Uterus (tissue), 4 donors: ENCODE measurements around the gene PPP2CA. TPM values are rescaled to one million over a fixed set of nuclear protein-coding genes. Genes with fewer than 3 reads are reported as not detected.
"Not testable (repeated sequence)": the region's sequence is repeated elsewhere in the genome, so short reads cannot be mapped to it uniquely, and the experiment has no call there.

Experiments used
- DNase-seq, 2 donors: peaks; one replicate each; pipeline ENCODE4 v3.0.0-alpha.2; 2019 to 2020
- H3K27ac ChIP-seq, 2 donors: fragments of 200-600 bp; sonication (generic); 1 replicate in 1 of 2; 2 replicates in 1 of 2; pipeline ENCODE4 v1.5.1; 2016 to 2018
- H3K27me3 ChIP-seq, 2 donors: fragments of 200-600 bp; sonication (generic); one replicate each; pipeline ENCODE4 v1.5.1; 2018 to 2019; ENCODE audit warnings: control low read depth in 1 of 2
- H3K36me3 ChIP-seq, 2 donors: fragments of 200-600 bp; sonication (generic); one replicate each; pipeline ENCODE4 v1.5.1; 2019; ENCODE audit warnings: control low read depth in 1 of 2
- H3K4me1 ChIP-seq, 2 donors: fragments of 200-600 bp; sonication (generic); one replicate each; pipeline ENCODE4 v1.5.1; 2018 to 2019; ENCODE audit warnings: control low read depth in 1 of 2
- H3K4me3 ChIP-seq, 2 donors: fragments of 200-600 bp; sonication (generic); 1 replicate in 1 of 2; 2 replicates in 1 of 2; pipeline ENCODE4 v1.5.1; 2018 to 2019; ENCODE audit warnings: mild to moderate bottlenecking in 1 of 2
- H3K9me3 ChIP-seq, 2 donors: fragments of 200-600 bp; sonication (generic); one replicate each; pipeline ENCODE4 v1.5.1; 2019; ENCODE audit warnings: control low read depth in 1 of 2
- POLR2A ChIP-seq, 2 donors: fragments of 450-650 bp; IDR thresholded peaks; one replicate each; pipeline ENCODE4 v1.6.1; 2016; ENCODE audit warnings: antibody characterized with exemption in 2 of 2, mild to moderate bottlenecking in 1 of 2, moderate library complexity in 1 of 2
- intact Hi-C: fragments of 100-400 bp; cut with DNase I; formaldehyde crosslinking; loops from one replicate; pipeline ENCODE4 v1.15.1; 2023; ENCODE audit warnings: low total_unique reads
- total RNA-seq, 4 donors: library from RNA; depleted of rRNA in 3 of 4; stranded (reverse); fragments of >200 nt in 3 of 4; gene quantifications; one replicate each; pipeline versions ENCODE4 v1.1.0 to v1.2.4, GENCODE V29; 2014 to 2023
- TF ChIP-seq, protein P1 (sequence below), 4 experiments: fragments of 200-600 bp in 2 of 4; fragments of 450-650 bp in 2 of 4; sonication (generic) in 2 of 4; IDR thresholded peaks; one replicate each; pipeline ENCODE4 v1.5.1; 2016 to 2019; ENCODE audit warnings: antibody characterized with exemption in 4 of 4, mild to moderate bottlenecking in 2 of 4, moderate library complexity in 1 of 4
- donor health status: DM: yes; HTN: yes; CAD: no.

The PPP2CA gene
- total RNA-seq, 4 donors from 2014 or later: 114 to 437 (median 226) TPM

DNA sequence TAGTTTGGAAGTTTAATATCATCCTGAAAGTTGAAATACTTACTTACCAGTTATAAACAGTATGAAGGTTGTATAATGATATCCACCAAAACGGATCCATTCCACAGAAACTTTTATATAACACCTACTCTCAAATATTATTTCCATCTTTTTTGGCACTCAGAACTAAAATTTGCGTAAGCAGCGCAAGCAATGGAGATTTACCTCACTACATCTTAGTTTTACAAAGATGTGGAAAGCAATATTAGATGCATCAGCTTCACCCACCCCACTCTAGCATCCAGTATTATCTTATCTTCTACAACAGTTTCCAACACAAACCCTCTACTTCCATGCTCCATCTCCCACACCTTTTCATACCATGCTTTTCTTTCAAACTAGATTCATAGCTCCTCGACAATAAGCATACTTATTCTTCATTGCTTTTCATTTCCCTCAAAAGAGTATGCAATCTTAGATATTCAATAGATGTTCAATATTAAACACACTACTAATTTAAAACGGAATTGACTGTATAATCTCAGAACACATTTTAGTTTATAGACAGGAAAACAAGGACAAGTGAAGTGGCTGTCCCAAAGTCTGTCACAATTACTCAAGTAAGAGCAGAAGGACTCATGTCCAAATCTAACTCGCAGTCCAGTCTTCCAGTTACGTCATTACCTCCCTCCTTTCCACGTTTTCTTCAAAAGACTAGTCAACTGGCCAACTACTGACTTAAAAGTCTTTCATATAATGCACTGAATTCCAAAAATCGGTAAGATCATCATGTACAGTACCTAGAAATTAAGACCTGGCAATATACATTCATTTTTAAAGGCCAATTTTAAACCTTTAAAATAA is 2.2 kb downstream of the PPP2CA start:
- Histone ChIP-seq H3K36me3 (no peaks in the 10 kb centered on the region), H3K4me3 (peak overlapping the region; percentile 78 to 95), H3K4me1 (peaks cover 0 to 16% of the 10 kb centered on the region in 2 donors), H3K27me3 (no peaks in the 10 kb centered on the region), H3K9me3 (no peaks in the 10 kb centered on the region), H3K27ac (peak overlapping the region; percentile 100)
- no peak for TF ChIP-seq POLR2A (IDR thresholded peaks at IDR 0.05)
- TF ChIP-seq, protein P1, sequence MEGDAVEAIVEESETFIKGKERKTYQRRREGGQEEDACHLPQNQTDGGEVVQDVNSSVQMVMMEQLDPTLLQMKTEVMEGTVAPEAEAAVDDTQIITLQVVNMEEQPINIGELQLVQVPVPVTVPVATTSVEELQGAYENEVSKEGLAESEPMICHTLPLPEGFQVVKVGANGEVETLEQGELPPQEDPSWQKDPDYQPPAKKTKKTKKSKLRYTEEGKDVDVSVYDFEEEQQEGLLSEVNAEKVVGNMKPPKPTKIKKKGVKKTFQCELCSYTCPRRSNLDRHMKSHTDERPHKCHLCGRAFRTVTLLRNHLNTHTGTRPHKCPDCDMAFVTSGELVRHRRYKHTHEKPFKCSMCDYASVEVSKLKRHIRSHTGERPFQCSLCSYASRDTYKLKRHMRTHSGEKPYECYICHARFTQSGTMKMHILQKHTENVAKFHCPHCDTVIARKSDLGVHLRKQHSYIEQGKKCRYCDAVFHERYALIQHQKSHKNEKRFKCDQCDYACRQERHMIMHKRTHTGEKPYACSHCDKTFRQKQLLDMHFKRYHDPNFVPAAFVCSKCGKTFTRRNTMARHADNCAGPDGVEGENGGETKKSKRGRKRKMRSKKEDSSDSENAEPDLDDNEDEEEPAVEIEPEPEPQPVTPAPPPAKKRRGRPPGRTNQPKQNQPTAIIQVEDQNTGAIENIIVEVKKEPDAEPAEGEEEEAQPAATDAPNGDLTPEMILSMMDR (IDR thresholded peaks at IDR 0.05): no peak
- DNase-seq: no peak
- intact Hi-C loops: no loop called here

DNA sequence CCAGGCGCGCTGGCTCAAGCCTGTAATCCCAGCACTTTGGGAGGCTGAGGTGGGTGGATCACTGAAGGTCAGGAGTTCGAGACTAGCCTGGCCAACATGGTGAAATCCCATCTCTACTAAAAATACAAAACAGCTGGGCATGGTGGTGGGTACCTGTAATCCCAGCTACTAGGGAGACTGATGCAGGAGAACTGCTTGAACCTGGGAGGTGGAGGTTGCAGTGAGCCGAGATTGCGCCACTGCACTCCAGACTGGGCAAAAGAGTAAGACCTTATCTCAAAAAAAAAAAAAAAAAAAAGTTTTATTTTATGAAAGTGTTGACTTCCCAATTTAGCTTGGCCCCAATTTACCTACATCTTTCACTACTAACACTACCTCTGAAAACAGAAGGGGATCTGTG is 4.2 kb downstream of the PPP2CA start:
- DNase-seq, H3K4me3 ChIP-seq, H3K9me3 ChIP-seq, H3K36me3 ChIP-seq, intact Hi-C loops, H3K27me3 ChIP-seq: not testable (repeated sequence)
- H3K4me1 ChIP-seq: peaks cover 0 to 16% of the 10 kb centered on the region in 2 donors
- H3K27ac ChIP-seq: peak overlapping the region; percentile 2 to 42

DNA sequence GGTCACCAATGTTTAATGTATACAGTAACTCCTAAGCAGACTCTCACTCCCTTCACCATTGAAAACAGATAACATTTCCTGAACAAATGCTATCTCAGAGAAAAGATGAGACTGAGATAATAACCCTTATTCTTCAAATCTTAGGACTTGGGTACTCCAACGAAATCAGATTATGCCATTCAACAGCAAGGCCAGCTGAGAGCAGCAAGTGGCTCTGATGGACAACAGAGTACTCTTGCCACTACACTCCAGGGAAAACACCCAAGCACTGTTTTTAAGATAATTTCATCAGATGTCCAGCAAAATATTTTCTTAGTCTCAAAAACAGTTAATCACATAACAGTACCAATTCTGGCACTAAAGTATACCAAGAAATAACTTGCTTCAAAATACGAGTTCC is 10.1 kb downstream of the PPP2CA start:
- Histone ChIP-seq H3K36me3 (no peaks in the 10 kb centered on the region), H3K27me3 (no peaks in the 10 kb centered on the region), H3K4me3 (no peak overlapping the region), H3K27ac (no peak overlapping the region), H3K4me1 (peaks cover 0 to 4% of the 10 kb centered on the region in 2 donors), H3K9me3 (no peaks in the 10 kb centered on the region)
- no peak for DNase-seq
- no peak for TF ChIP-seq POLR2A (IDR thresholded peaks at IDR 0.05)
- TF ChIP-seq, protein P1 (IDR thresholded peaks at IDR 0.05): no peak
- intact Hi-C loops: no loop called here

DNA sequence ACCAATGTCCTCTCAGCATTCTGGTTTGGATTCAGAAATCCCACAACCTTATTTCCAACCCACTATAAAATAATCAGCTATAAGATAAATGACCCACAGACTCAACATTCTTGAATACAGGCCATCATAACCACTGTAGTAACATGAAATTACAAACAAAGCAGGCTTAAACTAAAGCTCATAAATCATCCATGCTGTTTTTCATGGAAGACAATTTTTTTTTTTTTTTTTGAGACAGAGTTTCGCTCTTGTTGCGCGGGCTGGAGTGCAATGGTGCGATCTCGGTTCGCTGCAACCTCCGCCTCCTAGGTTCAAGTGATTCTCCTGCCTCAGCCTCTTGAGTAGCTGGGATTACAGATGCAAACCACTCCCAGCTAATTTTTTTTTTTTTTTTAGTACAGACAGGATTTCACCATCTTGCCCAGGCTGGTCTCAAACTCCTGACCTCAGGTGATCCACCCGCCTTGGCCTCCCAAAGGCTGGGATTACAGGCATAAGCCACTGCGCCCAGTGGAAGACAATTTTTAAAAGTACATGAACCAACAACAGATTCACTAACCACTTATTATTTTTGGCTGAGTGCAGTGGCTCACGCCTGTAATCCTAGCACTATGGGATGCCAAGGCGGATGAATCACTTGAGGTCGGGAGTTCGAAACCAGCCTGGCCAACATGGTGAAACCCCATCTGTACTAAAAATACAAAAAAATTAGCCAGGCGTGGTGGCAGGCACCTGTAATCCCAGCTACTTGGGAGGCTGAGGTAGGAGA is 14.4 kb downstream of the PPP2CA start:
- DNase-seq, H3K4me3 ChIP-seq, H3K36me3 ChIP-seq, H3K4me1 ChIP-seq, H3K27ac ChIP-seq, intact Hi-C loops, H3K9me3 ChIP-seq, H3K27me3 ChIP-seq: not testable (repeated sequence)

DNA sequence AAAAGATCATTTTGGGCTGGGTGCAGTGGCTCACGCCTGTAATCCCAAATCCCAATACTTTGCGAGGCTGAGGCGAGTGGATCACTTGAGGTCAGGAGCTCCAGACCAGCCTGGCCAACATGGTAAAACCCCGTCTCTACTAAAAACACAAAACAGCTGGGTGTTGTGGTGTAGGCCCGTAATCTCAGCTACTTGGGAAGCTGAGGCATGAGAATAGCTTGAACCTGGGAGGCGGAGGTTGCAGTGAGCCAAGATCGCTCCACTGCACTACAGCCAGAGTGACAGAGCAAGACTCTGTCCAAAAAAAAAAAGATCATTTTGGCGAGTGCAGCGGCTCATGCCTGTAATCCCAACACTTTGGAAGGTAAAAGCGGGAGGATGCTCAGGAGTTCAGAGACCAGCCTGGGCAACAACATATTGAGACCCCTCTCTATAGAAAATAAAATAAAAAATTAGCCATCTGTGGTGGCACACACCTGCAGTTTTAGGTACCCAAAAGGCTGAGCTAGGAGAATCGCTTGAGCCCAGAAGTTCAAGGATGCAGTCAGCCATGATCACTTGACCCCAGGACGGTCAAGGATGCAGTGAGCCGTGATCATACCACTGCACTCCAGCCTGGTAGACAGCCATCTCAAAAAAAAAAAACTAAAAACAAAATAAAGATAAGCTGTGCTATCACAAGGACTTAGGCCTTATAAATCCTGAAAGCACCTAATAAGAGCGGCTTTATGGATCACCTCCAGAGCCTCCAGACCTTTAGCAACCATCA is 16.2 kb downstream of the PPP2CA start:
- no peaks in the 10 kb centered on the region for H3K27me3 ChIP-seq
- H3K27ac ChIP-seq: no peak overlapping the region
- no peak overlapping the region for H3K4me3 ChIP-seq
- intact Hi-C loops: no loop called here
- H3K36me3 ChIP-seq: no peaks in the 10 kb centered on the region
- no peak for DNase-seq
- no peaks in the 10 kb centered on the region for H3K4me1 ChIP-seq
- H3K9me3 ChIP-seq: no peaks in the 10 kb centered on the region
- TF ChIP-seq, protein P1 (IDR thresholded peaks at IDR 0.05): no peak
- no peak for TF ChIP-seq POLR2A (IDR thresholded peaks at IDR 0.05)
